Measurements from ENCODE around the gene EXTL1.

DNA sequence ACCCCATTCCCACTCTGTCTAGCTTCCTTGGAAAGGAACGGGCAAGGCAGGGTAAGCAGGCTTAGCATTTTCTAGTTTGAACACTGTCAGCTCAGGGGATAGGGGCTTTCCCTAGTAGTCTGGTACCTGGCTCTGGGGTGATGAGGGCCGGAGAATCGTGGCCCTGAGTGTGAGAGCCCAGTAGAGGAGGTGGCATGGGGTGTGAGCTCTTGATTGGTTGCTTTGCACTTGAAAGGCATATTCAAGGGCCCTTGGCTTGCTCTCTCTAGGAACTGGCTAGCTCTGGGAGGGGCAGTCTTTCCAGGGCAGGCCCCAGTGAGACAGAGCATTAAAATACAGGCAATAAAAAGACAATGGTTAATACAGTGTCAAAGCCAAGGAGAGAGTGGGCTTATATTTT is 10.8 kb upstream of the EXTL1 start:
- no peak for TF ChIP-seq POLR2AphosphoS5 (IDR thresholded peaks at IDR 0.05; ENCODE audit: insufficient read depth, low read depth, low read length)
- TF ChIP-seq, protein P1, sequence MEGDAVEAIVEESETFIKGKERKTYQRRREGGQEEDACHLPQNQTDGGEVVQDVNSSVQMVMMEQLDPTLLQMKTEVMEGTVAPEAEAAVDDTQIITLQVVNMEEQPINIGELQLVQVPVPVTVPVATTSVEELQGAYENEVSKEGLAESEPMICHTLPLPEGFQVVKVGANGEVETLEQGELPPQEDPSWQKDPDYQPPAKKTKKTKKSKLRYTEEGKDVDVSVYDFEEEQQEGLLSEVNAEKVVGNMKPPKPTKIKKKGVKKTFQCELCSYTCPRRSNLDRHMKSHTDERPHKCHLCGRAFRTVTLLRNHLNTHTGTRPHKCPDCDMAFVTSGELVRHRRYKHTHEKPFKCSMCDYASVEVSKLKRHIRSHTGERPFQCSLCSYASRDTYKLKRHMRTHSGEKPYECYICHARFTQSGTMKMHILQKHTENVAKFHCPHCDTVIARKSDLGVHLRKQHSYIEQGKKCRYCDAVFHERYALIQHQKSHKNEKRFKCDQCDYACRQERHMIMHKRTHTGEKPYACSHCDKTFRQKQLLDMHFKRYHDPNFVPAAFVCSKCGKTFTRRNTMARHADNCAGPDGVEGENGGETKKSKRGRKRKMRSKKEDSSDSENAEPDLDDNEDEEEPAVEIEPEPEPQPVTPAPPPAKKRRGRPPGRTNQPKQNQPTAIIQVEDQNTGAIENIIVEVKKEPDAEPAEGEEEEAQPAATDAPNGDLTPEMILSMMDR (IDR thresholded peaks at IDR 0.05; ENCODE audit: extremely low read depth in 1 of 2, insufficient read depth in 1 of 2, low read depth in 1 of 2, low read length in 2 of 2): no peak
